IPS DF 19.7 (cell line): ENCODE data around the gene RXFP3.

Experiments
- DNase-seq: peaks from one replicate; pipeline ENCODE4 v3.0.0-alpha.2; 2013; ENCODE audit warnings: low read depth, low spot score

The RXFP3 gene

GRCh38 chr5:33981408-33982162 is 45.4 kb downstream of the RXFP3 start:
- no peak for DNase-seq

DNA sequence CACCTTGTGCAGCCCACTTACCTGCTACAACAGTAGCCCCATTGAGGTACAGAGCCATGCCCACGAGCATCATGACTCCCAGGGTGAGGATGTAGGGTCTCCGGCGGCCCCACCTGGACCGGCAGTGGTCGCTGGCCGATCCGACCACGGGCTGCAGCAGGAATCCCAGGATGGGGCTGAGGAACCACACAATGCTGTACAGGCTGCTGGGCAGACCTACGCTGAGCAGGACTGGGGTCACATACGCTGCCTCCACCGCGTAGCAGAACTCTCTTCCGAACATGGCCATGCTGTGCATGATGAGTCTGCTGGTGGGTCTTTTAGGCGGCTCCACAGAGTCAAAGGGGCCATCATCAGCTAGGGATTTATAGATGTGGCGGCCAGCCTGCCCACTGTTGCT is 48.0 kb downstream of the RXFP3 start:
- DNase-seq: no peak

DNA sequence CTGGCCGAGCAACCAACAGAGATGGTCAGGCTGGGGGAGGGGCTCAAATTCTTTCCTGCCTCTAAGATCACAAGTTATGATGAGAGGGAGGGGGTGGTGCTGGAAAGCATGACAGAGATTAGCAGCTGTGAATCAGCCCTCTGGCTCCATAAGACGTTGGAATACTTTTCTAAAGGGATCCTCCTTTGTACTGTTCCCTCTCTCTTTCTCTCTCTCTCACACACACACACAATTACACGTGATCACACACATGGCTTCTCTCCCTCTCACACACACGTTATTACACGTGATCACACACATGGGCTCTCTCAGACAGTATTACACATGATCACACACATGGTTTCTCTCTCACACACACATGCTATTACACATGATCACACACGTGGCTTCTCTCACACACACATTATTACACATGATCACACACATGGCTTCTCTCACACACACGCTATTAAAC is 48.5 kb downstream of the RXFP3 start, which contains the start of gene SLC45A2:
TSS of gene SLC45A2 (minus strand) at position 23 of the 454 bp plus-strand sequence. CDS start 110 bp downstream, outside the sequence.
- DNase-seq: no peak

- no peak for DNase-seq
These were observed 49.3 kb downstream of the RXFP3 start for GRCh38 chr5:33985447-33985846.
